Measurements from ENCODE around the gene SRRM2.

Gene SRRM2

DNA sequence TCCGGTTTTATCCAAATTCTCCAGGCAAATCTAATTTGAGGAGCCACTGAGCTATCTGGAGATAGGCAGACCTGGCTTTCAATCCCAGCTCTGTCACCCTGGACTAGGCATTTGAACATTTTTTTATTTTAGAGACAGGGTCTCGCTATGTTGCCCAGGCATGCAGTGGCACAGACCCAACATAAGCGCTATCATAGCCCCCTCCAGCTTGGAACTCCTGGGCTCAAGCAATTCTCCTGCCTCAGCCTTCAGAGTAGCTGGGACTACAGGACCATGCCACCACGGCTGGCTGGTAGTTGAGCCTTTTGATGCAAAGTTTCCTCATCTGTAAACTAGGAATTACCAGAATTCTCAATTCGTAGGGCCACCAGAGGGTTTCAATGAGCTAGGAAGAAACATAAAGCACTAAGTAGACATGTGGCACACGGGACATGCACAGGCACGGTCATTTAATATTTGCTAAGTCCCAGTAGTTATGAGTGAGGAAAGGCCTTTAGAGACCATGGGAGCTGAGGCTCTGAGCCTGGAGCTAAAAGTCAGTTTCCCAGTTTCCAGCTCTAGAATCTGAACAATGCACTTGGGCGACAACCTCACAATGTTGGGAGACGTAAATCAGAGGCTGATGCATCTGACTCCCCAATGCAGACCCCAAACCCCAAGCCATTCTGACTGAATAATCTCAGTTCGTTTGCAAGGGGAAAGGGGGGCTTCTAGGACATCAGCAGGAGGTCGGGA, 23.5 kb downstream of the SRRM2 start:
- no peak for DNase-seq
- H3K27ac Mint-ChIP-seq: peak overlapping the region; percentile 97 to 98
- peak overlapping the region; percentile 92 to 93 for H3K4me3 Mint-ChIP-seq
- H3K4me1 Mint-ChIP-seq (ENCODE audit: low read depth in 2 of 2): peaks cover 28 to 47% of the 10 kb centered on the region in 2 donors
- H3K9me3 Mint-ChIP-seq: no peaks in the 10 kb centered on the region
- H3K27me3 Mint-ChIP-seq: no peaks in the 10 kb centered on the region
- ATAC-seq (replicated peaks): no peak
- peaks cover 42% of the 10 kb centered on the region for H3K36me3 Mint-ChIP-seq (ENCODE audit: insufficient read depth)

DNA sequence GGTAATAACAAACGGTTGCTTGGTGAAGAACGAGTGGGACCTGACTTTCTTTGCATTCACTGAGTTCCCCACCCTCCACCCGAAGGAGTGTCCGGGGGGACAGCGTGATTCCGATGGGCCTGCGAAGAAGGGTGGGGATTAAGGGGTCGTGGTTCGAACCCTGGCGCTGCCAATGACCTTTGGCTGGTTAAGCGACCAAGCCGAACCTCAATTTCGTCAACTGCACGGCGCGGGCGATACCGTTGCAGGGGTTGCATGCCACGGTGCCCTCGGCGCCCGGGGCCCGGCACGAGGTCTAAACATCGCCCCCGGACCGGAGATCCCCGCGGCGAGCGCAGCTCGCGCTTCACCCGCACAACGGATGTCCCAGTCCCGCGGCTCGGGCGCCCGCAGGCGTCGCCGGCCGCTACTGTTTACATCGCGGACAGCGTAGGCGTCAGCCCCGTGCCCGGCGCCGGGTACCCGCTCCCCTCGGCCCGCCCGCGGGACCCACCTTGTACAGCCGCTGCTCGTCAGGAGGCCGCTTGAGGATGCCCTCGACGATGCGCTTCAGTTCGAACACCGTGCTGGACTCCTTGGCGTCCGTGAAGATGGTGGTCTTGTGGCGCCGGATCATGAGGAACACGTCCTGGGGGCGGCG, 24.2 kb downstream of the SRRM2 start:
- peak in 2 of 3 experiments; percentile 28 to 40 for DNase-seq
- peaks cover 35% of the 10 kb centered on the region for H3K36me3 Mint-ChIP-seq (ENCODE audit: insufficient read depth)

DNA sequence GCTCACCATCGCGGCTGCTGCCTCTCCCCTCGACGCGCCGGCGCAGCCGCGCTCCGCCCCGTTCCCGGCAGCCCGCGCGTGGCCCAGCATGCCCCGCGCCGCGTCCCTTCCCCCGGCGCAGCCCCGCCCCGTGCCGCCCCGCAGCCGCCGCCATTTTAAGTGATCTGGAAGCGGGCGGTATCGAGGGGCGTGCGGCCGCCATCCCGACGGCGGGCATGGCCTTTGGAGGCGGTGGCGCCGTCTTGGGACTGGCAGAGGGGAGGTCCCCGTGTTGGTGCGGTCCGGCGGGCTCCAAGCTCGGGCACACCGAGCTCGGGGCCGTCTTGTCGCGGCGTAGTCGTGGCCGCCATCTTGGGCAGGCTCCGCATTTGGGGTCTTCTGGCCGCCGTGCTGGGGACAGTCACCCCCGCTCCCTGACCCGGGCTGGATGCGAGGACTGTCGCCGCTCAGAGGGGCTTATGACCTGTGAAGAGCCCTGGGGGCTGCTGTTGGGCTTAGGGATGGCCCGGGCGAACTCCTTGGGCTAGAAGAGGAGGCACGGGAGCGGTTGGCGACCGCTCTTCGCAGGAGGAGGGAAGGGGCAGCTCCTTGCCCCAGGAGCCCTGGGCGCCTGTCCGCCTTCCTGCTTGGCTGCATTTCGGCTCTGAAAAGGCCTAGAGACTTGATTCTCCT, 24.9 kb downstream of the SRRM2 start, which contains the start of gene ELOB:
Gene ELOB, minus strand, starts transcription at position 50 of the 672 bp plus-strand sequence. Its CDS starts 41 bp downstream, at position 9.
- H3K27me3 Mint-ChIP-seq: no peaks in the 10 kb centered on the region
- H3K36me3 Mint-ChIP-seq (ENCODE audit: insufficient read depth): peaks cover 27% of the 10 kb centered on the region
- H3K9me3 Mint-ChIP-seq: no peaks in the 10 kb centered on the region
- H3K27ac Mint-ChIP-seq: peak within 1 kb of the TSS; percentile 97 to 98
- peak; percentile 80 to 83 (median 81) for DNase-seq
- H3K4me1 Mint-ChIP-seq (ENCODE audit: low read depth in 2 of 2): peaks cover 24 to 41% of the 10 kb centered on the region in 2 donors
- H3K4me3 Mint-ChIP-seq: peak within 1 kb of the TSS; percentile 92 to 93
- ATAC-seq (replicated peaks): peak; percentile 87

More for the DNA sequence above, 24.2 kb downstream of the SRRM2 start:
- Mint-ChIP-seq H3K27me3 (no peaks in the 10 kb centered on the region), H3K4me3 (peak overlapping the region; percentile 92 to 93), H3K9me3 (no peaks in the 10 kb centered on the region), H3K27ac (peak overlapping the region; percentile 97 to 98), H3K4me1 (ENCODE audit: low read depth in 2 of 2) (peaks cover 28 to 44% of the 10 kb centered on the region in 2 donors)
- peak; percentile 37 for ATAC-seq (replicated peaks)

DNA sequence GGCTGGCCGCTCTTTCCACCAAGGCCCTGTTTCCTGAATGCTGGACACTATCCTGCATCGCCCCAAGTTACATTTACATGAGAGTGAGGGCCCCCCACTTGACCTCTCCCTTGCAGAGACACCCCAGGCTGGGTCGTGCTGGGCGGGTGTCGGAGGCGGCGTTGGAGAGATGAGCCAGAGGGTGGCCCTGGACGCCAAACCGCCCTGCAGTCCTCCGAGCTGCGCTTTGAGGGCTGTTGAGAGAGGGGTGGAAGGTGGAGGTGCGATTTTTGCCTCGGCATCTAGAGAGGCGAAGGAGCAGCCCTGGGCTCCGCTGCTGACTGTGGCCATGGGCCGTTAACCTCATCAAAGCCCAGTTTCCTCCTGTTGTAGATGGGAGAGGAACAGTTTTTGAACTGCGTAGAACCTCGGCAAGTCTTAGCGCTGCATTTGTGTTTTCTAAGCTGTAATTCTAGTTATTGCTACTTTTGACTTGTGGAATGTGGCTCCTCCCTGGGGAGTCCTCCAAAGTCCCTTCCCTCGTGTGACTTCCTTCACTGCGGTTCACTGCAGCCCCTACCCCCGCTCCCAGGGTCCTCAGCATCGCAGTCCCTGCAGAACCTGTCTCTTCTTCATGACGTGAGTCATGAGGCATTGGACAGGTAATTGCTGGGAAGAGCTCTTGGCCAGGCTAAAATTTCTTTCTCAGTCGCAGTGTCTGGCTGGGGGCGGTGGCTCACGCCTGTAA, 25.6 kb downstream of the SRRM2 start:
- peak overlapping the region; percentile 97 to 98 for H3K27ac Mint-ChIP-seq
- H3K4me3 Mint-ChIP-seq: peak overlapping the region; percentile 92 to 93
- DNase-seq: peak; percentile 46 to 48 (median 47)
- peaks cover 20 to 36% of the 10 kb centered on the region in 2 donors for H3K4me1 Mint-ChIP-seq (ENCODE audit: low read depth in 2 of 2)
- ATAC-seq (replicated peaks): peak; percentile 53
- no peaks in the 10 kb centered on the region for H3K9me3 Mint-ChIP-seq
- no peaks in the 10 kb centered on the region for H3K27me3 Mint-ChIP-seq
- H3K36me3 Mint-ChIP-seq (ENCODE audit: insufficient read depth): peaks cover 22% of the 10 kb centered on the region

DNA sequence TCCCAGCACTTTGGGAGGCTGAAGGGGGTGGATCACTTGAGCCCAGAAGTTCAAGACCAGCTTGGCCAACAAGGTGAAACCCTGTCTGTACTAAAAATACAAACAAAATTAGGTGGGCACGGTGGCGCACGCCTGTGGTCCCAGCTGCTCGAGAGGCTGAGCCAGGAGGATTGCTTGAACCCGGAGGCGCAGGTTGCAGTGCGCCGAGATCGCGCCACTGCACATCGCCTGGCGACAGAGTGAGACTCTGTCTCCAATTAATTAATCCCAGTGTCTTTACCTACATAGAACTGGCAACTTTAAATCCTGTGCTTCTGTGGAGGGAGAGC, 26.2 kb downstream of the SRRM2 start:
- Mint-ChIP-seq H3K27me3 (no peaks in the 10 kb centered on the region), H3K36me3 (ENCODE audit: insufficient read depth) (peaks cover 22% of the 10 kb centered on the region), H3K9me3 (no peaks in the 10 kb centered on the region), H3K4me1 (ENCODE audit: low read depth in 2 of 2) (peaks cover 20 to 36% of the 10 kb centered on the region in 2 donors), H3K4me3 (peak overlapping the region; percentile 92 to 93), H3K27ac (peak overlapping the region; percentile 97 to 98)
- DNase-seq: no peak
- no peak for ATAC-seq (replicated peaks)

DNA sequence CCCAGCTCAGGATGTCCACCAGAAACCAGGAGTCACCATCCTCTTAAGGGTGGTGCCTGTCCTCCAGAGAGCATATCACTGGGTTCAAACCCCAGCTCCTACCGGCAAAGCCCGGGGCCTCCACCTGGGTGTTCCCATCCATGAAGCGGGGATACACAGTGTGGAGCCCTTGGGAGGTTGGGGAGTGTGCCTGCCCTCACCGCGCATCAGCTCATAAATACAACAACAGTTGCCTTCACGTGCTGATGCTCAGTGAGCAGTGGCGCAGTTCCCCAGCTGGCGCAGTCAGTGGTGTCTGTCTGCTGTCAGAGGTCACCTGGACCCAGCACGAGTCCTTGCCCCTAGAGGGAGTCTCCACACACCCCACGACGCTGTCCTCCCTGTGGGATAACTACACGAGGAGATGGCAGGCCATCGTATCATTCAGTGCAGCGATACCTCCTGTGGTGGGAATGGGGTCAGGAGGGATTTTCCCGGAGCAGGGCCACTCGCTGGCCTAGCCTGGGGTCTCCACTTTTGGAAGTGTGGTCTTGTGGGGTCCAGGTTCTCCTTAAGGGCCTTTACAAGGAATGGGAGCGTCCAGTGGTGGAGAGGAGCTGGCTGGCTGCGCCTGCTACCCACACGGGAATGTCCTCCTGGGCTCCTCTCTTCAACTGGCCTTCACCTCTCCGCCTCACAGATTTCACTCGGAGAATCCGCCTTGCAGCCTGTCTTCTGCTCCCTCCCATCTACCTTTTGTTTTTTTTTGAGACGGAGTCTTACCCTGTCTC, 26.9 kb downstream of the SRRM2 start:
- H3K4me1 Mint-ChIP-seq (ENCODE audit: low read depth in 2 of 2): peaks cover 20 to 38% of the 10 kb centered on the region in 2 donors
- H3K27ac Mint-ChIP-seq: peak overlapping the region; percentile 88 to 97
- H3K4me3 Mint-ChIP-seq: no peak overlapping the region
- peaks cover 18% of the 10 kb centered on the region for H3K36me3 Mint-ChIP-seq (ENCODE audit: insufficient read depth)
- H3K9me3 Mint-ChIP-seq: no peaks in the 10 kb centered on the region
- no peaks in the 10 kb centered on the region for H3K27me3 Mint-ChIP-seq
- DNase-seq (no peak), ATAC-seq (replicated peaks) (no peak)

DNA sequence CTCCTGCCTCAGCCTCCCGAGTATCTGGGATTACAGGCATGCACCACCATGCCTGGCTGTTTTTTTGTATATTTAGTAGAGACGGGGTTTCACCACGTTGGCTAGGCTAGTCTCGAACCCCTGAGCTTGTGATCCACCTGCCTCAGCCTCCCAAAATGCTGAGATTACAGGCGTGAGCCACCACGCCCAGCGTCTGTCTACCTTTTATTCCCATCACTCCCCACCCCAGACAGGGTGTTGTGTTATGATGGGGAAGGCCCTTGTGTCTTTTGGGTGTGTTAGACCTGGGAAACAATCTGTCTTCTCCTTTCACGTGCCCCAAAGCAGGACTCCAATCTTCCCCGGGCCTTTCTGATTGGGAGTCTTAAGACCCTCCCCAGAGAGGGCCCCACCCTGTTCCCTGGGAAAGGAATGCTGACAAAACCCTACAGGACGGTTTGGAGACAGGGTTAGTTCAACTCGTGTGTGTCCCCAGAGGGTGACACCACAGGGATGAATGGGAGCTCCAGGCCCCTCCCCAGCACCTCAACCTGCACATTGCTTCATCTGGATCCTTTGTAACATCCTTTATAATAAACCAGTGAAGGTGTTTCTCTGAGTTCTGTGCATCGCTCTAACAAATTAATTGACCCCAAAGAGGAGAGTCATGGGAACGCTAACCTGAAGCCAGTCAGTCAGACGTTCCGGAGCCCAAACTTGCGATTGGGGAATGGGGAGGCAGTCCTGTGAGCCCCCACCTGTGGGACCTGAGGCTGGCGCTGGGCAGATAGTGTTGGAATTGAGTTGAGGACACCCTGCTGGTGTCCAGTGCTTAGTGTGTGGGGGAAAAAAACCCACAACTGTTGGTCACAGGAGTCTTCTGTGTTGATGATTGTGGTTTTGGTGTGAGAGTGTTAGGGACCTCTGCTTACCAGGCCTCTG, 27.8 kb downstream of the SRRM2 start:
- ATAC-seq (replicated peaks): no peak
- peaks cover 17% of the 10 kb centered on the region for H3K36me3 Mint-ChIP-seq (ENCODE audit: insufficient read depth)
- H3K27me3 Mint-ChIP-seq: no peaks in the 10 kb centered on the region
- peak overlapping the region; percentile 88 to 97 for H3K27ac Mint-ChIP-seq
- DNase-seq: no peak
- H3K4me3 Mint-ChIP-seq: peak overlapping the region in 1 of 2 donors; percentile 17
- H3K9me3 Mint-ChIP-seq: no peaks in the 10 kb centered on the region
- peaks cover 23 to 39% of the 10 kb centered on the region in 2 donors for H3K4me1 Mint-ChIP-seq (ENCODE audit: low read depth in 2 of 2)

DNA sequence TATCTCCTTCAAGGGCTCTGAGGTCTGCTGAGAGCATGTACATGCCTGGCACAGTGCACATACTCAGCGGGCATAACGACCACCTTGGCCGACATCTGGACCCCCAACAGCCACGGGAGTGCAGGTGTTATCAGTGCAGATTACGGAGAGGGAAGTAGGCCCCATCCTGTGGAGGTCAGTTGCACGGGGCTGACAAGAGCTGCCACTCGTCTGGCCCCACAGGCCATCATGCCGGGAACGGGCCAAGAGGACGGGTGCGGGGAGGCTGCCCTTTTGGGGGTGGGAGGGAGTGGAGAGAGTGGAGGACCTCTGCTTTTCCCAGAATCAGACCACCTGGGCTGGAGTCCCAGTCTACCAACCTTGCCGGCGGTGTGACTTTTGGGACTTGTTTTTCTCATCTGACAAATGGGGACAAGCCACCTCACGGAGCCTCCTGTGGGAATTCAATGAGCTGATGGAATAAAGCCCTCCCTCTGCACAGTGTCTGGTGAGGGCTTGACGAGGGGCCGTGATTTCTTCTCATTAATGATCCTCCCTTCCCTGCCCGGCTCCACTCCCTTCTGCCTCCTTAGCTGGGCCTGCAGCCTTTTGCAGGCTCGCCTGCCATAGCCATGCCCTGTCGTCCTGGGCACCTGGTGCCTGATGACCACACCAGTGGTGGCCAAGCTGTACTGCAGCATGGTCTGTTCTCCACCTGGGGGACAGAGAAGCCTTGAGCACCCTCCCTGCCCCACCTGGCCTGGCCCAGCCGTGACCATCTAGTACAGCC, 30.3 kb downstream of the SRRM2 start:
- no peak overlapping the region for H3K27ac Mint-ChIP-seq
- ATAC-seq (replicated peaks) (no peak), DNase-seq (no peak)
- no peaks in the 10 kb centered on the region for H3K9me3 Mint-ChIP-seq
- H3K4me1 Mint-ChIP-seq (ENCODE audit: low read depth in 2 of 2): peaks cover 15 to 26% of the 10 kb centered on the region in 2 donors
- peaks cover 7% of the 10 kb centered on the region for H3K36me3 Mint-ChIP-seq (ENCODE audit: insufficient read depth)
- H3K27me3 Mint-ChIP-seq: no peaks in the 10 kb centered on the region
- H3K4me3 Mint-ChIP-seq: no peak overlapping the region

DNA sequence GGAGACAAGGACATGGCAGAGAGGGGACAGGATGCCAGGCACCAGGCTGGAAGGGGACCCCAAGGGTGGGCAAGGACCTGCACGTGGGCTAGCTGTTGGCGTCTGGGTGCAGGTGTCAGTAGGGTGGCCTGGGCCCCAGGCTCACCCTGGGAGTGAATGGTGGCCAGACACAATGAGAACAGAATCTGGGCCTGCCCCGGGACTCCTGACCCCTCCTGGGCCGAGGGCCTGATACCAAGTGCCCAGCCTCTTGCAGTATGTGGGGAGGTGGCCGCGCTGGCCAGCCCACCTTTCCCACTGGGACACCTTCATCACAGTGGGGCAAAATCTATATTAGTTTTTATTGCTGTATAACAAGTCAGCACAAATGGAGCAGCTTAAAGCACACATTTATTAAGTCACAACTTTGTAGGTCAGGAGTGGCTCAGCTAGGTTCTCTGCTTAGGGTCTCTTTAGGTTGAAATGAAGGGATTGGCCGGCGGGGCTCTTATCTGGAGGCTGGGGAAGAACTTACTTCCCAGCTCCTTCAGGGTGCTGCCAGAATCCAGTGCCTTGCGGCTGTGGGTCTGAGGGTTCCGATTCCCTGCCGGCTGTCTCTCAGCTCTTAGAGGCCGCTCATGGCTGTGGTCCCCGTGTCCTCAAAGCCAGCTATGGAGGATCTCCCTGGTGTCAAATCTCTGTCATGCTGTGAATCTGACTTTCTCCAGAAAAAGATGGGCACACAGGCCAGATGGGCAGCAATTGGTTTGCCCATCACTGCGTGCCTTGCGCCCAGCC, 31.3 kb downstream of the SRRM2 start:
- H3K4me3 Mint-ChIP-seq: peak overlapping the region; percentile 87
- DNase-seq (no peak), ATAC-seq (replicated peaks) (no peak)
- H3K9me3 Mint-ChIP-seq: no peaks in the 10 kb centered on the region
- no peaks in the 10 kb centered on the region for H3K36me3 Mint-ChIP-seq (ENCODE audit: insufficient read depth)
- H3K27me3 Mint-ChIP-seq: no peaks in the 10 kb centered on the region
- H3K27ac Mint-ChIP-seq: no peak overlapping the region
- H3K4me1 Mint-ChIP-seq (ENCODE audit: low read depth in 2 of 2): peaks cover 6 to 16% of the 10 kb centered on the region in 2 donors

DNA sequence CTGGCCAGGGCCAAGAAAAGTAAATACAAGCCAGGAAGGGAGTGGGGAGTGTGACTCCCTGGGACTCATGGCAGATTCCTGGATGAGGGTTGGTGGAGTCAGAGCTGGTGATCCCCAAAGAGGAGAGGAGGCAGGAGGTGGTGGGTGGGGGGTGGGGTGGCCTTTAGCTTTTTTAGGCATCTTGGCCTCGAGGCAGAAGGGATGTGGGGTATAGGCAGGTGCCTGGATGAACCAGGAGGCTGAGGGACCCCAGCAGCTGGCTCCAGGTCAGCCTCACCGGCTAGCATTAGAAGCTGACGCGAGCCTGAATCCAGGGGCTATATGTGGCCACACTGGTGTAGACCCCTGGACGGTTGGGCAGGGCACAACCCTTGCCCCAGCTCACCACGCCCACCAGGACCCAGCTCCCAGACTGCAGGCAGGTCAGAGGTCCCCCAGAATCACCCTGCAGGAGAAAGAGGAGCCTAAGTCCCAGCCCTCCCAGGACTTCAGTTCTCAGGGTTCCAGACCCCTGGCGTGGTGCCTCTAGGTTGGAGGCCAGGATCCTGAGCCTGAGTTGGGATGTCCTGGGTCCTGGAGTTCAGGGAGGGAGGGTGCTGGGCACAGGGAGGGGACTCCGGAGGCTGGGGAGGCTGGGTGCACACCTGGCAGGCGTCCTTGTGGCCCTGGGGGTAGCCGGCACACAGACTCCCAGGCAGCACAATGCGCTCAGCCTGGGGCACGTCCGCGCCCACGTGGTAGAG, 32.1 kb downstream of the SRRM2 start:
- H3K4me3 Mint-ChIP-seq: peak overlapping the region; percentile 87
- peak overlapping the region in 1 of 2 donors; percentile 75 for H3K27ac Mint-ChIP-seq
- H3K27me3 Mint-ChIP-seq: peaks cover 2 to 4% of the 10 kb centered on the region in 2 donors
- H3K9me3 Mint-ChIP-seq: no peaks in the 10 kb centered on the region
- H3K4me1 Mint-ChIP-seq (ENCODE audit: low read depth in 2 of 2): peaks cover 6 to 12% of the 10 kb centered on the region in 2 donors
- DNase-seq: no peak
- no peak for ATAC-seq (replicated peaks)
- H3K36me3 Mint-ChIP-seq (ENCODE audit: insufficient read depth): no peaks in the 10 kb centered on the region
